ENCODE measurements around the gene CCL25. TPM values are rescaled to one million over a fixed set of nuclear protein-coding genes. Genes with fewer than 3 reads are reported as not detected.
A peak's percentile ranks its signal among the peaks of the same experiment; 100 is the strongest.
"Not testable (repeated sequence)": the region's sequence is repeated elsewhere in the genome, so short reads cannot be mapped to it uniquely, and the experiment has no call there.

Gene CCL25
- total and polyA plus RNA-seq, 2 experiments from 2014 or later: 0.52 to 0.73 TPM

DNA sequence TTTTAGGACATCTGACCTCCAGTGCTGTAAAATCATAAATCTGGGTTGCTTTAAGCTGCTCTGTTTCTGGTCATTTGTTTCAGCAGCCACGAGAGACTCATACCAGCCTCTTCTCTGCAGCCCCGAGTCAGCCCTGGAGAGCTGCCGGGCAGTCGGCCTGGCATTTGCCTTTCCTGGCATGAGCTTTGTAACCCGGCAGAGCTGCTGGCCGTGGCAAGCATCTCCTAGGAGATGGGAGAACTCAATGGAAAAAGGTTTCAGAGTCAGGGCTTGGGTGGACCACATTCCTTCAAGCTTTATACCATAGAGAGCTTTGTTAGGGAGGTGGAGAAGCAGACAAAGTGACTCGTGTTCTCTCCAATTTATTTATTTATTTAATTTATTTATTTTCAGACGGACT lies 21.6 kb upstream of the CCL25 start:
- DNase-seq (ENCODE audit: low spot score) (no peak), ATAC-seq (no peak)
- no peaks in the 10 kb centered on the region for H3K79me2 ChIP-seq (replicated peaks; ENCODE audit: insufficient read depth)
- H3K4me3 ChIP-seq: no peak overlapping the region
- no peak overlapping the region for H3K27ac Mint-ChIP-seq
- H4K20me1 ChIP-seq (replicated peaks; ENCODE audit: insufficient read depth): no peaks in the 10 kb centered on the region
- no peaks in the 10 kb centered on the region for H3K36me3 Mint-ChIP-seq (ENCODE audit: low read depth)
- H3K9me3 Mint-ChIP-seq: no peaks in the 10 kb centered on the region
- H3K4me1 ChIP-seq (ENCODE audit: insufficient read depth): peaks cover 9% of the 10 kb centered on the region
- H3K27me3 Mint-ChIP-seq (ENCODE audit: insufficient read depth, low read depth, poor library complexity): peaks cover 13% of the 10 kb centered on the region
- H3K36me3 ChIP-seq (ENCODE audit: insufficient read depth): no peaks in the 10 kb centered on the region
- 0 out of 2 replicates have a peak, but pooled peaks cover 2% of the 10 kb centered on the region for H3F3A ChIP-seq (replicated peaks; ENCODE audit: low read depth)
- H3K4me3 Mint-ChIP-seq: no peak overlapping the region
- H3K4me2 ChIP-seq: no peak overlapping the region
- H3K4me1 Mint-ChIP-seq: peaks cover 21% of the 10 kb centered on the region
- H3K27ac ChIP-seq (ENCODE audit: low read depth): no peak overlapping the region
- no peaks in the 10 kb centered on the region for H3K9me2 ChIP-seq (ENCODE audit: insufficient read depth)
- H3K27me3 ChIP-seq (ENCODE audit: insufficient read depth): no peaks in the 10 kb centered on the region
- H2AFZ ChIP-seq: no peak overlapping the region; the same call in 1 of the 2 replicates
- TF ChIP-seq EZH2phosphoT487 (IDR thresholded peaks at IDR 0.05; ENCODE audit: unreplicated experiment): no peak
- TF ChIP-seq REST (IDR thresholded peaks at IDR 0.05; ENCODE audit: unreplicated experiment): no peak
- no peak for TF ChIP-seq STAT1 (IDR thresholded peaks at IDR 0.05; ENCODE audit: unreplicated experiment)
- TF ChIP-seq, protein P1, sequence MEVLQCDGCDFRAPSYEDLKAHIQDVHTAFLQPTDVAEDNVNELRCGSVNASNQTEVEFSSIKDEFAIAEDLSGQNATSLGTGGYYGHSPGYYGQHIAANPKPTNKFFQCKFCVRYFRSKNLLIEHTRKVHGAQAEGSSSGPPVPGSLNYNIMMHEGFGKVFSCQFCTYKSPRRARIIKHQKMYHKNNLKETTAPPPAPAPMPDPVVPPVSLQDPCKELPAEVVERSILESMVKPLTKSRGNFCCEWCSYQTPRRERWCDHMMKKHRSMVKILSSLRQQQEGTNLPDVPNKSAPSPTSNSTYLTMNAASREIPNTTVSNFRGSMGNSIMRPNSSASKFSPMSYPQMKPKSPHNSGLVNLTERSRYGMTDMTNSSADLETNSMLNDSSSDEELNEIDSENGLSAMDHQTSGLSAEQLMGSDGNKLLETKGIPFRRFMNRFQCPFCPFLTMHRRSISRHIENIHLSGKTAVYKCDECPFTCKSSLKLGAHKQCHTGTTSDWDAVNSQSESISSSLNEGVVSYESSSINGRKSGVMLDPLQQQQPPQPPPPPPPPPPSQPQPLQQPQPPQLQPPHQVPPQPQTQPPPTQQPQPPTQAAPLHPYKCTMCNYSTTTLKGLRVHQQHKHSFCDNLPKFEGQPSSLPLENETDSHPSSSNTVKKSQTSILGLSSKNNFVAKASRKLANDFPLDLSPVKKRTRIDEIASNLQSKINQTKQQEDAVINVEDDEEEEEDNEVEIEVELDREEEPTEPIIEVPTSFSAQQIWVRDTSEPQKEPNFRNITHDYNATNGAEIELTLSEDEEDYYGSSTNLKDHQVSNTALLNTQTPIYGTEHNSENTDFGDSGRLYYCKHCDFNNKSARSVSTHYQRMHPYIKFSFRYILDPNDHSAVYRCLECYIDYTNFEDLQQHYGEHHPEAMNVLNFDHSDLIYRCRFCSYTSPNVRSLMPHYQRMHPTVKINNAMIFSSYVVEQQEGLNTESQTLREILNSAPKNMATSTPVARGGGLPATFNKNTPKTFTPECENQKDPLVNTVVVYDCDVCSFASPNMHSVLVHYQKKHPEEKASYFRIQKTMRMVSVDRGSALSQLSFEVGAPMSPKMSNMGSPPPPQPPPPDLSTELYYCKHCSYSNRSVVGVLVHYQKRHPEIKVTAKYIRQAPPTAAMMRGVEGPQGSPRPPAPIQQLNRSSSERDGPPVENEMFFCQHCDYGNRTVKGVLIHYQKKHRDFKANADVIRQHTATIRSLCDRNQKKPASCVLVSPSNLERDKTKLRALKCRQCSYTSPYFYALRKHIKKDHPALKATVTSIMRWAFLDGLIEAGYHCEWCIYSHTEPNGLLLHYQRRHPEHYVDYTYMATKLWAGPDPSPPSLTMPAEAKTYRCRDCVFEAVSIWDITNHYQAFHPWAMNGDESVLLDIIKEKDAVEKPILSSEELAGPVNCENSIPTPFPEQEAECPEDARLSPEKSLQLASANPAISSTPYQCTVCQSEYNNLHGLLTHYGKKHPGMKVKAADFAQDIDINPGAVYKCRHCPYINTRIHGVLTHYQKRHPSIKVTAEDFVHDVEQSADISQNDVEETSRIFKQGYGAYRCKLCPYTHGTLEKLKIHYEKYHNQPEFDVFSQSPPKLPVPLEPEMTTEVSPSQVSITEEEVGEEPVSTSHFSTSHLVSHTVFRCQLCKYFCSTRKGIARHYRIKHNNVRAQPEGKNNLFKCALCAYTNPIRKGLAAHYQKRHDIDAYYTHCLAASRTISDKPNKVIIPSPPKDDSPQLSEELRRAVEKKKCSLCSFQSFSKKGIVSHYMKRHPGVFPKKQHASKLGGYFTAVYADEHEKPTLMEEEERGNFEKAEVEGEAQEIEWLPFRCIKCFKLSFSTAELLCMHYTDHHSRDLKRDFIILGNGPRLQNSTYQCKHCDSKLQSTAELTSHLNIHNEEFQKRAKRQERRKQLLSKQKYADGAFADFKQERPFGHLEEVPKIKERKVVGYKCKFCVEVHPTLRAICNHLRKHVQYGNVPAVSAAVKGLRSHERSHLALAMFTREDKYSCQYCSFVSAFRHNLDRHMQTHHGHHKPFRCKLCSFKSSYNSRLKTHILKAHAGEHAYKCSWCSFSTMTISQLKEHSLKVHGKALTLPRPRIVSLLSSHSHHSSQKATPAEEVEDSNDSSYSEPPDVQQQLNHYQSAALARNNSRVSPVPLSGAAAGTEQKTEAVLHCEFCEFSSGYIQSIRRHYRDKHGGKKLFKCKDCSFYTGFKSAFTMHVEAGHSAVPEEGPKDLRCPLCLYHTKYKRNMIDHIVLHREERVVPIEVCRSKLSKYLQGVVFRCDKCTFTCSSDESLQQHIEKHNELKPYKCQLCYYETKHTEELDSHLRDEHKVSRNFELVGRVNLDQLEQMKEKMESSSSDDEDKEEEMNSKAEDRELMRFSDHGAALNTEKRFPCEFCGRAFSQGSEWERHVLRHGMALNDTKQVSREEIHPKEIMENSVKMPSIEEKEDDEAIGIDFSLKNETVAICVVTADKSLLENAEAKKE (CRISPR knock-in tag; IDR thresholded peaks at IDR 0.05): no peak
- TF ChIP-seq ZNF114 (CRISPR knock-in tag; IDR thresholded peaks at IDR 0.05): no peak
- TF ChIP-seq ZNF331 (CRISPR knock-in tag; IDR thresholded peaks at IDR 0.05; ENCODE audit: low read depth): no peak

GRCh38 chr19:8033287-8034177 lies 19.0 kb upstream of the CCL25 start:
- H3F3A ChIP-seq (replicated peaks; ENCODE audit: low read depth); H3K4me3 ChIP-seq; H3K36me3 Mint-ChIP-seq (ENCODE audit: low read depth); H3K9me3 Mint-ChIP-seq; H3K4me2 ChIP-seq; H3K27me3 ChIP-seq (ENCODE audit: insufficient read depth); H3K9me2 ChIP-seq (ENCODE audit: insufficient read depth); H3K79me2 ChIP-seq (replicated peaks; ENCODE audit: insufficient read depth); H3K36me3 ChIP-seq (ENCODE audit: insufficient read depth); H4K20me1 ChIP-seq (replicated peaks; ENCODE audit: insufficient read depth): not testable (repeated sequence)
- Histone ChIP-seq H3K4me1 (ENCODE audit: insufficient read depth) (peaks cover 11% of the 10 kb centered on the region), H2AFZ (peak overlapping the region; percentile 64), H3K27ac (ENCODE audit: low read depth) (peak overlapping the region; percentile 88)
- peaks cover 25% of the 10 kb centered on the region for H3K4me1 Mint-ChIP-seq
- H3K27ac Mint-ChIP-seq: peak overlapping the region; percentile 94
- H3K27me3 Mint-ChIP-seq (ENCODE audit: insufficient read depth, low read depth, poor library complexity): peaks cover 16% of the 10 kb centered on the region
- DNase-seq (ENCODE audit: low spot score) (peak; percentile 65), ATAC-seq (peak; percentile 51)
- peak overlapping the region; percentile 8; the same call in 2 of the 3 replicates for H3K4me3 Mint-ChIP-seq
